GM23338 (cell line): ENCODE data around the gene APCDD1L. TPM values are rescaled to one million over a fixed set of nuclear protein-coding genes. Genes with fewer than 3 reads are reported as not detected.

Experiments used
- ATAC-seq: fragments of 200-7000 bp; cut with Tn5 transposase; 3 replicates; pipeline ENCODE4 v1.9.1; 2020
- DNase-seq: peaks from one replicate; pipeline ENCODE4 v3.0.0-alpha.2; 2015; ENCODE audit warnings: low spot score
- H2AFZ ChIP-seq: fragments of 200-600 bp; sonication (generic); 2 replicates; pipeline ENCODE4 v1.8.0; 2016; ENCODE audit warnings: antibody characterized with exemption, mild to moderate bottlenecking, moderate library complexity
- H3F3A ChIP-seq: fragments of 200-600 bp; sonication (generic); replicated peaks from 2 replicates; pipeline ENCODE4 v1.8.0; 2017; ENCODE audit warnings: antibody characterized with exemption, mixed run types, low read depth
- H3K27ac ChIP-seq: fragments of 200-600 bp; sonication (generic); 2 replicates; pipeline ENCODE4 v1.6.1; 2016; ENCODE audit warnings: low read depth
- H3K27me3 ChIP-seq: fragments of 200-600 bp; sonication (generic); 2 replicates; pipeline ENCODE4 v1.8.0; 2016; ENCODE audit warnings: mild to moderate bottlenecking, mixed run types, moderate library complexity; ENCODE audit not compliant: insufficient read depth
- H3K36me3 ChIP-seq: fragments of 200-600 bp; sonication (generic); 2 replicates; pipeline ENCODE4 v1.8.0; 2016; ENCODE audit warnings: mild to moderate bottlenecking; ENCODE audit not compliant: insufficient read depth
- H3K4me1 ChIP-seq: fragments of 200-600 bp; sonication (generic); 2 replicates; pipeline ENCODE4 v1.8.0; 2016; ENCODE audit warnings: mild to moderate bottlenecking, moderate library complexity; ENCODE audit not compliant: insufficient read depth
- H3K4me2 ChIP-seq: fragments of 200-600 bp; sonication (generic); 2 replicates; pipeline ENCODE4 v1.7.1; 2017; ENCODE audit warnings: mixed run types
- H3K4me3 ChIP-seq: fragments of 200-600 bp; sonication (generic); 2 replicates; pipeline ENCODE4 v1.6.1; 2016; ENCODE audit warnings: mixed run types
- H3K79me2 ChIP-seq: fragments of 200-600 bp; sonication (generic); replicated peaks from 2 replicates; pipeline ENCODE4 v1.8.0; 2017; ENCODE audit warnings: mild to moderate bottlenecking; ENCODE audit not compliant: insufficient read depth
- H3K9me2 ChIP-seq: fragments of 200-600 bp; sonication (generic); 2 replicates; pipeline ENCODE4 v1.8.0; 2017; ENCODE audit not compliant: insufficient read depth
- H4K20me1 ChIP-seq: fragments of 200-600 bp; sonication (generic); replicated peaks from 2 replicates; pipeline ENCODE4 v1.8.0; 2017; ENCODE audit warnings: mild to moderate bottlenecking; ENCODE audit not compliant: insufficient read depth
- H3K27ac Mint-ChIP-seq: 2 replicates; pipeline ENCODE4 v1.8.0; 2020; ENCODE audit warnings: inconsistent platforms, mild to moderate bottlenecking, moderate library complexity, mixed read lengths
- H3K27me3 Mint-ChIP-seq: 3 replicates; pipeline ENCODE4 v1.8.0; 2022; ENCODE audit warnings: low read depth, mild to moderate bottlenecking, moderate library complexity, mixed read lengths, inconsistent platforms; ENCODE audit not compliant: insufficient read depth, poor library complexity
- H3K36me3 Mint-ChIP-seq: 3 replicates; pipeline ENCODE4 v1.8.0; 2021; ENCODE audit warnings: low read depth, mild to moderate bottlenecking, inconsistent platforms, moderate library complexity, mixed read lengths
- H3K4me1 Mint-ChIP-seq: 3 replicates; pipeline ENCODE4 v1.8.0; 2020; ENCODE audit warnings: mild to moderate bottlenecking, inconsistent platforms, mixed read lengths
- H3K4me3 Mint-ChIP-seq: 3 replicates; pipeline ENCODE4 v1.8.0; 2021; ENCODE audit warnings: moderate library complexity, mild to moderate bottlenecking, inconsistent platforms, mixed read lengths
- H3K9me3 Mint-ChIP-seq: 3 replicates; pipeline ENCODE4 v1.8.0; 2020; ENCODE audit warnings: moderate library complexity, mild to moderate bottlenecking, inconsistent platforms, mixed read lengths
- CTCF ChIP-seq, 2 experiments: fragments of 200-600 bp in 1 of 2; sonication (generic) in 1 of 2; conservative IDR thresholded peaks; 2 replicates each; pipeline versions ENCODE4 v1.5.1 to v1.6.1; 2016 to 2017; ENCODE audit warnings: antibody characterized with exemption in 2 of 2, low read depth in 2 of 2, mild to moderate bottlenecking in 2 of 2, moderate library complexity in 1 of 2
- EZH2 ChIP-seq: fragments of 200-600 bp; sonication (generic); IDR thresholded peaks from one replicate; pipeline ENCODE4 v1.8.0; 2017; ENCODE audit warnings: antibody characterized with exemption, mild to moderate bottlenecking, low read depth; ENCODE audit not compliant: unreplicated experiment
- NANOG ChIP-seq: IDR thresholded peaks from 2 replicates; pipeline ENCODE4 v1.6.1; 2016; ENCODE audit warnings: antibody characterized with exemption, borderline replicate concordance
- POLR2AphosphoS5 ChIP-seq: IDR thresholded peaks from 2 replicates; pipeline ENCODE4 v1.6.1; 2016; ENCODE audit warnings: antibody characterized with exemption, low read depth
- ZNF114 ChIP-seq: fragments of 250-450 bp; sonication (Bioruptor Pico); IDR thresholded peaks from 2 replicates; pipeline ENCODE4 v1.5.0; 2020; ENCODE audit warnings: mild to moderate bottlenecking, moderate library complexity
- polyA plus RNA-seq: library from polyadenylated mRNA; unstranded; fragments of >200 nt; fragmentation: Nextera tagmentation; extraction: Ambion mirVana; gene quantifications from 2 replicates; pipeline ENCODE4 v1.2.1, GENCODE V29; 2016
- total RNA-seq: library from RNA; depleted of rRNA; stranded (reverse); fragments of >200 nt; shearing (Covaris generic); gene quantifications from 2 replicates; pipeline ENCODE4 v1.2.3, GENCODE V29; 2014

APCDD1L gene
- total and polyA plus RNA-seq, 2 experiments from 2014 or later, result 1.8 to 4.6 TPM

GRCh38 chr20:58492074-58492718 lies 23.0 kb downstream of the APCDD1L start:
- Histone ChIP-seq H3K9me2 (peaks cover 7% of the 10 kb centered on the region; the same call in 1 of the 2 replicates), H3K4me1 (no peaks in the 10 kb centered on the region), H3K36me3 (no peaks in the 10 kb centered on the region), H3K27ac (no peak overlapping the region), H3K4me2 (no peak overlapping the region), H3F3A (0 out of 2 replicates have a peak, but pooled peaks cover 4% of the 10 kb centered on the region), H3K79me2 (no peaks in the 10 kb centered on the region), H3K4me3 (no peak overlapping the region), H2AFZ (no peak overlapping the region), H3K27me3 (no peaks in the 10 kb centered on the region), H4K20me1 (no peaks in the 10 kb centered on the region)
- TF ChIP-seq POLR2AphosphoS5 (no peak), NANOG (no peak)
- H3K9me3 Mint-ChIP-seq, result peaks cover 11% of the 10 kb centered on the region; the same call in 2 of the 3 replicates
- DNase-seq, result no peak
- H3K4me1 Mint-ChIP-seq, result peaks cover 7% of the 10 kb centered on the region; the same call in 2 of the 3 replicates
- H3K36me3 Mint-ChIP-seq, result peaks cover 4% of the 10 kb centered on the region; the same call in 1 of the 3 replicates
- H3K27me3 Mint-ChIP-seq, result peaks cover 2% of the 10 kb centered on the region
- H3K27ac Mint-ChIP-seq, result no peak overlapping the region
- no peak overlapping the region for H3K4me3 Mint-ChIP-seq
- ATAC-seq, result no peak

GRCh38 chr20:58486207-58486606 lies 29.0 kb downstream of the APCDD1L start:
- Mint-ChIP-seq H3K36me3 (peaks cover 20% of the 10 kb centered on the region), H3K4me1 (peaks cover 4% of the 10 kb centered on the region; the same call in 2 of the 3 replicates), H3K9me3 (peaks cover 34% of the 10 kb centered on the region), H3K4me3 (no peak overlapping the region), H3K27me3 (no peaks in the 10 kb centered on the region), H3K27ac (no peak overlapping the region)
- Histone ChIP-seq H3K9me2 (peaks cover 7% of the 10 kb centered on the region; the same call in 1 of the 2 replicates), H3F3A (no peaks in the 10 kb centered on the region), H3K4me1 (peaks cover 7% of the 10 kb centered on the region; the same call in 1 of the 2 replicates), H3K36me3 (peaks cover 4% of the 10 kb centered on the region; the same call in 1 of the 2 replicates), H3K27me3 (no peaks in the 10 kb centered on the region), H3K4me2 (no peak overlapping the region), H4K20me1 (no peaks in the 10 kb centered on the region), H3K79me2 (no peaks in the 10 kb centered on the region), H3K27ac (no peak overlapping the region), H2AFZ (no peak overlapping the region), H3K4me3 (no peak overlapping the region)
- DNase-seq, result no peak
- ATAC-seq, result no peak
- TF ChIP-seq NANOG (no peak), EZH2 (no peak), ZNF114 (CRISPR knock-in tag) (no peak)

- peaks cover 7% of the 10 kb centered on the region; the same call in 1 of the 2 replicates for H3K9me2 ChIP-seq
- no peak overlapping the region for H2AFZ ChIP-seq
- no peaks in the 10 kb centered on the region for H3K27me3 ChIP-seq
- Mint-ChIP-seq H3K27me3 (no peaks in the 10 kb centered on the region), H3K9me3 (peaks cover 34% of the 10 kb centered on the region), H3K4me3 (no peak overlapping the region), H3K36me3 (peaks cover 20% of the 10 kb centered on the region), H3K4me1 (peaks cover 4% of the 10 kb centered on the region; the same call in 2 of the 3 replicates), H3K27ac (no peak overlapping the region)
- no peaks in the 10 kb centered on the region for H3F3A ChIP-seq
- H3K27ac ChIP-seq, result no peak overlapping the region
- H3K36me3 ChIP-seq, result peaks cover 4% of the 10 kb centered on the region; the same call in 1 of the 2 replicates
- H4K20me1 ChIP-seq, result no peaks in the 10 kb centered on the region
- no peaks in the 10 kb centered on the region for H3K79me2 ChIP-seq
- H3K4me2 ChIP-seq, result no peak overlapping the region
- DNase-seq (no peak), ATAC-seq (no peak)
- H3K4me1 ChIP-seq, result peaks cover 7% of the 10 kb centered on the region; the same call in 1 of the 2 replicates
- TF ChIP-seq CTCF (conservative IDR thresholded peaks at IDR 0.05; ENCODE audit: low read depth in 2 of 2), result no peak
- H3K4me3 ChIP-seq, result no peak overlapping the region
Observed at GRCh38 chr20:58485393-58485792, 29.8 kb downstream of the APCDD1L start.
